ENCODE measurements around the gene ATP1B1.
"Not testable (repeated sequence)": the region's sequence is repeated elsewhere in the genome, so short reads cannot be mapped to it uniquely, and the experiment has no call there.

ATP1B1 gene

GRCh38 chr1:169119405-169119804, 12.9 kb downstream of the ATP1B1 start:
- Mint-ChIP-seq H3K27ac (no peak overlapping the region), H3K4me1 (peaks cover 13% of the 10 kb centered on the region), H3K9me3 (no peaks in the 10 kb centered on the region), H3K36me3 (peaks cover 19% of the 10 kb centered on the region), H3K4me3 (no peak overlapping the region)
- no peak for DNase-seq (ENCODE audit: low spot score in 2 of 2)
- no peak for ATAC-seq

GRCh38 chr1:169120066-169120465, 13.6 kb downstream of the ATP1B1 start:
- Mint-ChIP-seq H3K4me3 (no peak overlapping the region), H3K9me3 (no peaks in the 10 kb centered on the region), H3K27ac (no peak overlapping the region), H3K36me3 (peaks cover 16% of the 10 kb centered on the region), H3K4me1 (peaks cover 13% of the 10 kb centered on the region)
- DNase-seq (ENCODE audit: low spot score in 2 of 2) (no peak), ATAC-seq (no peak)

GRCh38 chr1:169121146-169121923, 14.8 kb downstream of the ATP1B1 start:
- no peak for DNase-seq (ENCODE audit: low spot score in 2 of 2)
- Mint-ChIP-seq H3K9me3 (no peaks in the 10 kb centered on the region), H3K4me1 (peaks cover 6% of the 10 kb centered on the region), H3K27ac (no peak overlapping the region), H3K4me3 (no peak overlapping the region), H3K36me3 (peaks cover 10% of the 10 kb centered on the region)
- ATAC-seq, result no peak

- Mint-ChIP-seq H3K36me3 (peaks cover 20% of the 10 kb centered on the region), H3K4me3 (no peak overlapping the region), H3K9me3 (no peaks in the 10 kb centered on the region), H3K4me1 (peaks cover 4% of the 10 kb centered on the region), H3K27ac (no peak overlapping the region)
- DNase-seq (ENCODE audit: low spot score in 2 of 2) (no peak), ATAC-seq (no peak)
Measured at GRCh38 chr1:169122976-169123375, 16.5 kb downstream of the ATP1B1 start.

- peaks cover 16% of the 10 kb centered on the region for H3K4me1 Mint-ChIP-seq
- H3K36me3 Mint-ChIP-seq, result peaks cover 33% of the 10 kb centered on the region
- no peak for ATAC-seq
- DNase-seq (ENCODE audit: low spot score in 2 of 2), result no peak
- no peak overlapping the region for H3K4me3 Mint-ChIP-seq
- no peak overlapping the region for H3K27ac Mint-ChIP-seq
- H3K9me3 Mint-ChIP-seq, result no peaks in the 10 kb centered on the region
Measured at GRCh38 chr1:169124459-169124858, 18.0 kb downstream of the ATP1B1 start.

- DNase-seq (ENCODE audit: low spot score in 2 of 2); ATAC-seq; H3K27ac Mint-ChIP-seq; H3K9me3 Mint-ChIP-seq; H3K4me3 Mint-ChIP-seq: not testable (repeated sequence)
- Mint-ChIP-seq H3K36me3 (peaks cover 36% of the 10 kb centered on the region), H3K4me1 (peaks cover 16% of the 10 kb centered on the region)
Measured at GRCh38 chr1:169125597-169125996, 19.1 kb downstream of the ATP1B1 start.

- H3K27ac Mint-ChIP-seq, result no peak overlapping the region
- ATAC-seq (no peak), DNase-seq (ENCODE audit: low spot score in 2 of 2) (no peak)
- no peak overlapping the region for H3K4me3 Mint-ChIP-seq
- H3K36me3 Mint-ChIP-seq, result peaks cover 43% of the 10 kb centered on the region
- H3K9me3 Mint-ChIP-seq, result no peaks in the 10 kb centered on the region
- peaks cover 16% of the 10 kb centered on the region for H3K4me1 Mint-ChIP-seq
Measured at GRCh38 chr1:169126335-169126734, 19.8 kb downstream of the ATP1B1 start.

GRCh38 chr1:169127305-169127704, 20.8 kb downstream of the ATP1B1 start:
- DNase-seq (ENCODE audit: low spot score in 2 of 2) (no peak), ATAC-seq (no peak)
- Mint-ChIP-seq H3K4me1 (peaks cover 12% of the 10 kb centered on the region), H3K27ac (no peak overlapping the region), H3K4me3 (no peak overlapping the region), H3K36me3 (peaks cover 53% of the 10 kb centered on the region), H3K9me3 (no peaks in the 10 kb centered on the region)

GRCh38 chr1:169128562-169128961, 22.1 kb downstream of the ATP1B1 start:
- ATAC-seq (peak; percentile 97), DNase-seq (ENCODE audit: low spot score in 2 of 2) (no peak)
- H3K27ac Mint-ChIP-seq, result no peak overlapping the region
- H3K9me3 Mint-ChIP-seq, result no peaks in the 10 kb centered on the region
- peaks cover 15% of the 10 kb centered on the region for H3K4me1 Mint-ChIP-seq
- no peak overlapping the region for H3K4me3 Mint-ChIP-seq
- peaks cover 59% of the 10 kb centered on the region for H3K36me3 Mint-ChIP-seq

GRCh38 chr1:169129109-169129784, 22.8 kb downstream of the ATP1B1 start:
- Mint-ChIP-seq H3K9me3 (no peaks in the 10 kb centered on the region), H3K4me1 (peaks cover 19% of the 10 kb centered on the region), H3K27ac (no peak overlapping the region), H3K4me3 (no peak overlapping the region), H3K36me3 (peaks cover 59% of the 10 kb centered on the region)
- no peak for DNase-seq (ENCODE audit: low spot score in 2 of 2)
- ATAC-seq, result peak; percentile 85

GRCh38 chr1:169130683-169131082, 24.2 kb downstream of the ATP1B1 start:
- Mint-ChIP-seq H3K4me3 (no peak overlapping the region), H3K9me3 (no peaks in the 10 kb centered on the region), H3K36me3 (peaks cover 56% of the 10 kb centered on the region), H3K27ac (no peak overlapping the region), H3K4me1 (peaks cover 19% of the 10 kb centered on the region)
- DNase-seq (ENCODE audit: low spot score in 2 of 2) (no peak), ATAC-seq (no peak)

- ATAC-seq (no peak), DNase-seq (ENCODE audit: low spot score in 2 of 2) (no peak)
- Mint-ChIP-seq H3K27ac (no peak overlapping the region), H3K4me1 (peaks cover 19% of the 10 kb centered on the region), H3K4me3 (no peak overlapping the region), H3K9me3 (no peaks in the 10 kb centered on the region), H3K36me3 (peaks cover 42% of the 10 kb centered on the region)
Measured at GRCh38 chr1:169132512-169133227, 26.2 kb downstream of the ATP1B1 start.

GRCh38 chr1:169133228-169133576, 26.7 kb downstream of the ATP1B1 start:
- H3K9me3 Mint-ChIP-seq, result no peaks in the 10 kb centered on the region
- H3K27ac Mint-ChIP-seq, result no peak overlapping the region
- no peak overlapping the region for H3K4me3 Mint-ChIP-seq
- DNase-seq (ENCODE audit: low spot score in 2 of 2), result no peak
- H3K4me1 Mint-ChIP-seq, result peaks cover 19% of the 10 kb centered on the region
- ATAC-seq, result no peak
- H3K36me3 Mint-ChIP-seq, result peaks cover 37% of the 10 kb centered on the region

- no peak for ATAC-seq
- peaks cover 34% of the 10 kb centered on the region for H3K36me3 Mint-ChIP-seq
- peaks cover 16% of the 10 kb centered on the region for H3K4me1 Mint-ChIP-seq
- H3K27ac Mint-ChIP-seq, result no peak overlapping the region
- H3K4me3 Mint-ChIP-seq, result no peak overlapping the region
- DNase-seq (ENCODE audit: low spot score in 2 of 2), result no peak
- H3K9me3 Mint-ChIP-seq, result no peaks in the 10 kb centered on the region
Measured at GRCh38 chr1:169133801-169134502, 27.5 kb downstream of the ATP1B1 start.

- Mint-ChIP-seq H3K4me3 (no peak overlapping the region), H3K4me1 (peaks cover 19% of the 10 kb centered on the region), H3K36me3 (peaks cover 15% of the 10 kb centered on the region), H3K9me3 (no peaks in the 10 kb centered on the region), H3K27ac (no peak overlapping the region)
- DNase-seq (ENCODE audit: low spot score in 2 of 2) (no peak), ATAC-seq (no peak)
Measured at GRCh38 chr1:169137357-169137756, 30.9 kb downstream of the ATP1B1 start.
